Measurements from ENCODE around the gene MACC1.

The MACC1 gene

GRCh38 chr7:20217193-20217948, at the start of gene MACC1:
MACC1 (minus strand) TSS chr7:20217384; CDS start chr7:20161862, 55,522 bp downstream.
- no peak for DNase-seq (ENCODE audit: low read depth in 2 of 3, low spot score in 1 of 3)

GRCh38 chr7:20264623-20265022, 47.4 kb upstream of the MACC1 start:
- no peak for DNase-seq (ENCODE audit: low read depth in 2 of 3, low spot score in 1 of 3)

GRCh38 chr7:20260223-20260622, 43.0 kb upstream of the MACC1 start:
- no peak for DNase-seq (ENCODE audit: low read depth in 2 of 3, low spot score in 1 of 3)

GRCh38 chr7:20257212-20257611, 40.0 kb upstream of the MACC1 start:
- DNase-seq (ENCODE audit: low read depth in 2 of 3, low spot score in 1 of 3), result no peak

GRCh38 chr7:20249920-20250319, 32.7 kb upstream of the MACC1 start:
- DNase-seq (ENCODE audit: low read depth in 2 of 3, low spot score in 1 of 3), result no peak

- no peak for DNase-seq (ENCODE audit: low read depth in 2 of 3, low spot score in 1 of 3)
Measured at GRCh38 chr7:20249376-20249775, 32.2 kb upstream of the MACC1 start.

- DNase-seq (ENCODE audit: low read depth in 2 of 3, low spot score in 1 of 3), result no peak
Measured at GRCh38 chr7:20246236-20246635, 29.1 kb upstream of the MACC1 start.

GRCh38 chr7:20244334-20245120, 27.3 kb upstream of the MACC1 start:
- DNase-seq (ENCODE audit: low read depth in 2 of 3, low spot score in 1 of 3), result no peak

GRCh38 chr7:20241911-20242261, 24.7 kb upstream of the MACC1 start:
- DNase-seq (ENCODE audit: low read depth in 2 of 3, low spot score in 1 of 3), result no peak

- DNase-seq (ENCODE audit: low read depth in 2 of 3, low spot score in 1 of 3), result no peak
Measured at GRCh38 chr7:20241194-20241910, 24.2 kb upstream of the MACC1 start.

GRCh38 chr7:20240080-20240926, 23.1 kb upstream of the MACC1 start:
- DNase-seq (ENCODE audit: low read depth in 2 of 3, low spot score in 1 of 3), result no peak

- DNase-seq (ENCODE audit: low read depth in 2 of 3, low spot score in 1 of 3), result no peak
Measured at GRCh38 chr7:20238754-20239324, 21.7 kb upstream of the MACC1 start.

GRCh38 chr7:20238194-20238753, 21.1 kb upstream of the MACC1 start:
- no peak for DNase-seq (ENCODE audit: low read depth in 2 of 3, low spot score in 1 of 3)

GRCh38 chr7:20237464-20238193, 20.4 kb upstream of the MACC1 start:
- no peak for DNase-seq (ENCODE audit: low read depth in 2 of 3, low spot score in 1 of 3)

- no peak for DNase-seq (ENCODE audit: low read depth in 2 of 3, low spot score in 1 of 3)
Measured at GRCh38 chr7:20236790-20237189, 19.6 kb upstream of the MACC1 start.

GRCh38 chr7:20236043-20236442, 18.9 kb upstream of the MACC1 start:
- DNase-seq (ENCODE audit: low read depth in 2 of 3, low spot score in 1 of 3), result no peak

GRCh38 chr7:20235288-20235687, 18.1 kb upstream of the MACC1 start:
- DNase-seq (ENCODE audit: low read depth in 2 of 3, low spot score in 1 of 3), result no peak

GRCh38 chr7:20233362-20233761, 16.2 kb upstream of the MACC1 start:
- no peak for DNase-seq (ENCODE audit: low read depth in 2 of 3, low spot score in 1 of 3)

- DNase-seq (ENCODE audit: low read depth in 2 of 3, low spot score in 1 of 3), result no peak
Measured at GRCh38 chr7:20232848-20233247, 15.7 kb upstream of the MACC1 start.

Measured in stimulated activated CD4-positive, alpha-beta T cell treated with anti-CD3 and anti-CD28 coated beads, Interleukin-12 subunit alpha, Interleukin-12 subunit beta, amount 100 ng/mL, for 48 hours (primary cell).